Endothelial cell (in vitro differentiated cells): Measurements from ENCODE around the gene GAK. TPM values are rescaled to one million over a fixed set of nuclear protein-coding genes. Genes with fewer than 3 reads are reported as not detected.

ENCODE experiments used
- DNase-seq: peaks from one replicate; pipeline ENCODE4 v3.0.0; 2021; ENCODE audit warnings: low spot score
- H3K27ac Mint-ChIP-seq: one replicate; pipeline ENCODE4 v1.8.0; 2021; ENCODE audit warnings: mixed read lengths, inconsistent platforms; ENCODE audit not compliant: unreplicated experiment
- H3K27me3 Mint-ChIP-seq: one replicate; pipeline ENCODE4 v1.8.0; 2021; ENCODE audit warnings: mild to moderate bottlenecking, moderate library complexity, mixed read lengths, inconsistent platforms; ENCODE audit not compliant: unreplicated experiment
- H3K36me3 Mint-ChIP-seq: one replicate; pipeline ENCODE4 v1.8.0; 2021; ENCODE audit warnings: mild to moderate bottlenecking, low read depth, mixed read lengths, inconsistent platforms; ENCODE audit not compliant: unreplicated experiment
- H3K4me1 Mint-ChIP-seq: one replicate; pipeline ENCODE4 v1.8.0; 2021; ENCODE audit warnings: mild to moderate bottlenecking, mixed read lengths, inconsistent platforms; ENCODE audit not compliant: unreplicated experiment
- H3K4me3 Mint-ChIP-seq: one replicate; pipeline ENCODE4 v1.8.0; 2021; ENCODE audit warnings: mild to moderate bottlenecking, mixed read lengths, inconsistent platforms; ENCODE audit not compliant: unreplicated experiment
- H3K9me3 Mint-ChIP-seq: one replicate; pipeline ENCODE4 v1.8.0; 2021; ENCODE audit warnings: mixed read lengths, inconsistent platforms; ENCODE audit not compliant: unreplicated experiment
- total RNA-seq: library from RNA; stranded (reverse); fragmentation: NEBNext Ultra II Directional; extraction: Animal tissue kit (Norgen Biotek cat#: 25700); gene quantifications from one replicate; pipeline ENCODE4 v1.2.1, GENCODE V29; 2021; ENCODE audit not compliant: unreplicated experiment
- TF ChIP-seq, protein P1 (sequence below): fragments of 200-600 bp; sonication (generic); IDR thresholded peaks from one replicate; pipeline ENCODE4 v1.5.0; 2021; ENCODE audit warnings: antibody characterized with exemption; ENCODE audit not compliant: unreplicated experiment

The GAK gene
- total RNA-seq, 1 donor from 2014 or later = 112 TPM

DNA sequence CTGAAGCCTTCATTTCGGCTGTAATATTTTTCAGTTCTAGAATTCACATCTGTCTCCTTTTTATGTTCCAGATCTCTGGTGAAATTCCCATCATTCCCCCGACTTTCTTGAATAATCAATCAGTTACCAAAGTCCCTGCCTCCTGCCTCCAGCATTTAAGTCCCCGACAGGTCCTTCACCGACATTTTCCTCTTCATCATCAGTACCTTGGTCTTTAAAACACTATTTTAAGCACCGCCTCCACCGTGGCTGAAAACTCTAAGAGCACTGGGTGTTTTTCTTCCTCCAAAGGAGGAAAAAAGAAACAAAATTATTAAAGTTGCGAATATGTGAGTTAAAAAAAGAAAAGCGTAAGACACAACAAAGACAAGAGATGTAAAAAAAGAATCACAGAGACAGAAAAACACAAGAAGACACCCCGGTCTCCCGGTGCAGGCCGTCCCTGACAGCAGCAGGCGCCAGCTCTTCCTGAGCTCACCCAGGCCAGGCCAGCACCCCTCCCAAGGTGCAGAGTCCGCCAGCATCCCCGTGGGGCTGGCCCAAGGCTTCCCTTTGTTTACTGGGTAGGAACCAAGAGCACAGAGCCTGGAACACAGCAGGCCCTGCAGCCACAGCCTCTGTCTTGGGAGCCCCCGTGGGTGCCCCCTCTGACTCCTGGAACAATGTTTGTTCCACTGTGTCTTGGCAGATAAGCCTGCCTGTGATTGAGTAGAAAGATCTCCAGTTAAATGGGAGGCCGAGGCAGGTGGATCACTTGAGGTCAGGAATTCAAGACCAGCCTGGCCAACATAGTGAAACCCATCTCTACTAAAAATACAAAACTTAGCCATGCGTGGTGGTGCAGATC, 56.9 kb downstream of the GAK start:
- no peak for DNase-seq
- Mint-ChIP-seq H3K27me3 (peaks cover 8% of the 10 kb centered on the region), H3K9me3 (no peaks in the 10 kb centered on the region), H3K4me3 (no peak overlapping the region), H3K27ac (peak overlapping the region; percentile 9), H3K4me1 (peaks cover 5% of the 10 kb centered on the region), H3K36me3 (peaks cover 65% of the 10 kb centered on the region)
- TF ChIP-seq, protein P1, sequence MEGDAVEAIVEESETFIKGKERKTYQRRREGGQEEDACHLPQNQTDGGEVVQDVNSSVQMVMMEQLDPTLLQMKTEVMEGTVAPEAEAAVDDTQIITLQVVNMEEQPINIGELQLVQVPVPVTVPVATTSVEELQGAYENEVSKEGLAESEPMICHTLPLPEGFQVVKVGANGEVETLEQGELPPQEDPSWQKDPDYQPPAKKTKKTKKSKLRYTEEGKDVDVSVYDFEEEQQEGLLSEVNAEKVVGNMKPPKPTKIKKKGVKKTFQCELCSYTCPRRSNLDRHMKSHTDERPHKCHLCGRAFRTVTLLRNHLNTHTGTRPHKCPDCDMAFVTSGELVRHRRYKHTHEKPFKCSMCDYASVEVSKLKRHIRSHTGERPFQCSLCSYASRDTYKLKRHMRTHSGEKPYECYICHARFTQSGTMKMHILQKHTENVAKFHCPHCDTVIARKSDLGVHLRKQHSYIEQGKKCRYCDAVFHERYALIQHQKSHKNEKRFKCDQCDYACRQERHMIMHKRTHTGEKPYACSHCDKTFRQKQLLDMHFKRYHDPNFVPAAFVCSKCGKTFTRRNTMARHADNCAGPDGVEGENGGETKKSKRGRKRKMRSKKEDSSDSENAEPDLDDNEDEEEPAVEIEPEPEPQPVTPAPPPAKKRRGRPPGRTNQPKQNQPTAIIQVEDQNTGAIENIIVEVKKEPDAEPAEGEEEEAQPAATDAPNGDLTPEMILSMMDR = no peak

DNA sequence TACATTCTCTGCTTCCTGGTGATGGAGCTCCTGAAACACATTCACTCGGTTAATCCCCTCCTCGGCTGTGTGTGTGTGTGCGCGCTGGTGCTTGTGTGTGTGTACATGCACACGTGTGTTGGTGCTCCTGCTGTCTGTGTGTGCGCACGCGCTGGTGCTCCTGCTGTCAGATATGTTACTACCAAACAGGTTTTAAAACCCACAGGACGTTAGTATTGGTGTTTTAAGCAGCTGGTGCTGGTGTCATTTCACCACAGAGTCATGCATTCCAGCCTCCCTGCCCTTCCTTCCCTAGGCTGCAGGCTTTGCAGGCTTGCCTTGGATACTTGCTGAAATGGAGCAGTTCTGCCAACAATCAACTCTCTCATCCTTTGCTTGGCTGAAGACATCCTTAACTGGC, 58.1 kb downstream of the GAK start:
- Mint-ChIP-seq H3K36me3 (peaks cover 65% of the 10 kb centered on the region), H3K27me3 (peaks cover 9% of the 10 kb centered on the region), H3K9me3 (no peaks in the 10 kb centered on the region), H3K4me1 (peaks cover 7% of the 10 kb centered on the region), H3K27ac (no peak overlapping the region), H3K4me3 (no peak overlapping the region)
- no peak for DNase-seq
- TF ChIP-seq, protein P1 = no peak

DNA sequence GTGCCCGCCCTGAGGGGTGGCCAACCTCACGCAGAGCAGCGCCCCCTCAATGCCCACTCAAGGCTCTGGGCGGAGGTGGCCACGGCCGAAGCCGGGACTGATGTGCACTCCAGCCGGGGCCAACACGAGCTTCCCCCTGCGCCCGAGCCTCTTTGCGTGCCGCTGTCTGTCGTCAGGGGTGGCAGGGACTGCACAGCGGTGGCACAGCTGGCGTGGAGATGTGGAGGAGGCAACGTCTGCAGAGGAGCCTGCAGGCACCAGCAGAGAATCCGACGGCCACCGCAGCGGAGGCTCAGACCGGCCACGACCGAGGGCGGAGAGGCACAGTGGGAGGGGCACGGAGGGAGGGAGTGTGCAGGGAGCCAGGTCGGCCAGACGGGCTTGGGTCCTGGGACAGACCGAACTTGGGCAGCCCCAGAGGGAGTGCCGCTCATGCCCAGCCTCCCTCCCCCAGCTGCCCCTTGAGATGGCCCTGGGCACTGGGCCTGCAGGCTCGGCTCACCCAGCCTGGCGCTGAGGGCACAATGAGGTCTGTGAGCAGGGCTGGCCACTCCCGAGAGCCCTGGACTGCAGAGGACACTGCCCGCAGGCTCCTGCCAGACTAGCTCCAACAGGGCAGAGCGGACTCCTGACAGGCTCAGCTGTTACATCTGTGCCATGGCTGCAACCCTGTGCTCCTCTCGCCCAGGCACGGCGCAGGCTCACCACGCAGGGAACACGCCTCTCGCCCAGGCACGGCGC, 59.7 kb downstream of the GAK start:
- no peak overlapping the region for H3K27ac Mint-ChIP-seq
- peaks cover 14% of the 10 kb centered on the region for H3K27me3 Mint-ChIP-seq
- TF ChIP-seq, protein P1 = no peak
- DNase-seq = no peak
- H3K4me3 Mint-ChIP-seq = no peak overlapping the region
- H3K4me1 Mint-ChIP-seq = peaks cover 7% of the 10 kb centered on the region
- peaks cover 53% of the 10 kb centered on the region for H3K36me3 Mint-ChIP-seq
- no peaks in the 10 kb centered on the region for H3K9me3 Mint-ChIP-seq

GRCh38 chr4:871484-871883, 60.6 kb downstream of the GAK start:
- Mint-ChIP-seq H3K9me3 (no peaks in the 10 kb centered on the region), H3K4me1 (peaks cover 7% of the 10 kb centered on the region), H3K36me3 (peaks cover 48% of the 10 kb centered on the region), H3K27me3 (peaks cover 16% of the 10 kb centered on the region), H3K27ac (peak overlapping the region; percentile 48), H3K4me3 (no peak overlapping the region)
- no peak for DNase-seq
- TF ChIP-seq, protein P1 = no peak

DNA sequence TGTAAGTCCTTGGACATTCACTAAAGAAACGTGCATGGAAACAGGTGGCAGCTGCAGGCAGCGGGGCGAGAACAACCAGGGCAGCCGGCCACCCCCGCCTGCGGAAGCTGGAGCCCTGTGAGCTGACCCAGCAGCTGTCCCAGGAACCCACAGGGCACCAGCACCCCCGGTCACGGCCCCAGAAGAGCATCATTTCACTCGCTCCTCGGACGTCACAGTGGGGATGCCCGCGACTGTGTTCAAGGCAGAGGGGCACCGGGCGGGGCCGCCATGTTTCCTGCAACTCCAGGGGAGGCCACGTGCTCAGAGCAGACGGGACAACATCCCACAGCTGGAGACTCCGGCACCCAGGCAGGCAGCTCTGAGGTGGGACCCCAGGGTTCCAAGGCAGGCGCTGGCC, 61.2 kb downstream of the GAK start:
- Mint-ChIP-seq H3K36me3 (peaks cover 53% of the 10 kb centered on the region), H3K4me1 (peaks cover 7% of the 10 kb centered on the region), H3K27me3 (peaks cover 18% of the 10 kb centered on the region), H3K4me3 (no peak overlapping the region), H3K27ac (no peak overlapping the region), H3K9me3 (no peaks in the 10 kb centered on the region)
- no peak for DNase-seq
- TF ChIP-seq, protein P1 = no peak
